ENCODE measurements around the gene BCAR1. TPM values are rescaled to one million over a fixed set of nuclear protein-coding genes. Genes with fewer than 3 reads are reported as not detected.
"Not testable (repeated sequence)": the region's sequence is repeated elsewhere in the genome, so short reads cannot be mapped to it uniquely, and the experiment has no call there.

Gene BCAR1
- polyA plus RNA-seq, 1 donor from 2014 or later: not detected

- H3K4me1 Mint-ChIP-seq: peaks cover 5 to 10% (median 7%) of the 10 kb centered on the region in 3 donors
- H3K36me3 Mint-ChIP-seq: no peaks in the 10 kb centered on the region
- H3K27me3 Mint-ChIP-seq: peaks cover 29% of the 10 kb centered on the region
- H3K9me3 Mint-ChIP-seq: no peaks in the 10 kb centered on the region
- H3K27ac Mint-ChIP-seq: no peak overlapping the region
- H3K4me3 Mint-ChIP-seq: no peak overlapping the region
Observed at GRCh38 chr16:75241955-75242354, 9.5 kb downstream of the BCAR1 start.

- H3K27me3 Mint-ChIP-seq: peaks cover 23% of the 10 kb centered on the region
- no peaks in the 10 kb centered on the region for H3K36me3 Mint-ChIP-seq
- peaks cover 5 to 10% (median 7%) of the 10 kb centered on the region in 3 donors for H3K4me1 Mint-ChIP-seq
- H3K9me3 Mint-ChIP-seq: no peaks in the 10 kb centered on the region
- H3K27ac Mint-ChIP-seq: no peak overlapping the region
- H3K4me3 Mint-ChIP-seq: no peak overlapping the region
Observed at GRCh38 chr16:75241412-75241811, 10.0 kb downstream of the BCAR1 start.

- H3K4me3 Mint-ChIP-seq, H3K4me1 Mint-ChIP-seq, H3K9me3 Mint-ChIP-seq, H3K27ac Mint-ChIP-seq, H3K36me3 Mint-ChIP-seq: not testable (repeated sequence)
- H3K27me3 Mint-ChIP-seq: peaks cover 29% of the 10 kb centered on the region
Observed at GRCh38 chr16:75240633-75241032, 10.8 kb downstream of the BCAR1 start.

- Mint-ChIP-seq H3K4me1 (peaks cover 1 to 6% (median 5%) of the 10 kb centered on the region in 3 donors), H3K27ac (no peak overlapping the region), H3K9me3 (no peaks in the 10 kb centered on the region), H3K27me3 (peaks cover 26% of the 10 kb centered on the region), H3K4me3 (no peak overlapping the region), H3K36me3 (no peaks in the 10 kb centered on the region)
Observed at GRCh38 chr16:75239542-75240122, 11.8 kb downstream of the BCAR1 start.

GRCh38 chr16:75238853-75239541 is 12.4 kb downstream of the BCAR1 start:
- Mint-ChIP-seq H3K4me3 (no peak overlapping the region), H3K36me3 (no peaks in the 10 kb centered on the region), H3K27me3 (peaks cover 25% of the 10 kb centered on the region), H3K27ac (no peak overlapping the region), H3K9me3 (no peaks in the 10 kb centered on the region), H3K4me1 (peaks cover 0 to 3% (median under 1%) of the 10 kb centered on the region in 3 donors)

- Mint-ChIP-seq H3K27ac (no peak overlapping the region), H3K4me1 (peaks cover 0 to 3% (median 2%) of the 10 kb centered on the region in 3 donors), H3K9me3 (no peaks in the 10 kb centered on the region), H3K27me3 (peaks cover 26% of the 10 kb centered on the region), H3K36me3 (no peaks in the 10 kb centered on the region), H3K4me3 (no peak overlapping the region)
Observed at GRCh38 chr16:75238132-75238852, 13.1 kb downstream of the BCAR1 start.

GRCh38 chr16:75237398-75238131 is 13.9 kb downstream of the BCAR1 start:
- H3K9me3 Mint-ChIP-seq: no peaks in the 10 kb centered on the region
- H3K27ac Mint-ChIP-seq: peak overlapping the region in 1 of 3 donors; percentile 50
- H3K36me3 Mint-ChIP-seq: no peaks in the 10 kb centered on the region
- peaks cover 0 to 3% (median 2%) of the 10 kb centered on the region in 3 donors for H3K4me1 Mint-ChIP-seq
- H3K4me3 Mint-ChIP-seq: no peak overlapping the region
- peaks cover 27% of the 10 kb centered on the region for H3K27me3 Mint-ChIP-seq

- Mint-ChIP-seq H3K27ac (peak overlapping the region in 1 of 3 donors; percentile 50), H3K4me1 (peaks cover 0 to 3% (median 2%) of the 10 kb centered on the region in 3 donors), H3K4me3 (no peak overlapping the region), H3K27me3 (peaks cover 25% of the 10 kb centered on the region), H3K36me3 (no peaks in the 10 kb centered on the region), H3K9me3 (no peaks in the 10 kb centered on the region)
Observed at GRCh38 chr16:75236736-75237397, 14.6 kb downstream of the BCAR1 start.

- H3K4me3 Mint-ChIP-seq: no peak overlapping the region
- H3K27ac Mint-ChIP-seq: no peak overlapping the region
- peaks cover 0 to 3% (median 2%) of the 10 kb centered on the region in 3 donors for H3K4me1 Mint-ChIP-seq
- H3K36me3 Mint-ChIP-seq: no peaks in the 10 kb centered on the region
- H3K27me3 Mint-ChIP-seq: peaks cover 30% of the 10 kb centered on the region
- H3K9me3 Mint-ChIP-seq: no peaks in the 10 kb centered on the region
Observed at GRCh38 chr16:75236232-75236631, 15.2 kb downstream of the BCAR1 start.

- Mint-ChIP-seq H3K9me3 (no peaks in the 10 kb centered on the region), H3K4me3 (no peak overlapping the region), H3K27ac (no peak overlapping the region), H3K27me3 (peaks cover 31% of the 10 kb centered on the region), H3K4me1 (peaks cover 0 to 3% (median 2%) of the 10 kb centered on the region in 3 donors), H3K36me3 (no peaks in the 10 kb centered on the region)
Observed at GRCh38 chr16:75235721-75236193, 15.7 kb downstream of the BCAR1 start.

GRCh38 chr16:75234856-75235696 is 16.3 kb downstream of the BCAR1 start:
- H3K9me3 Mint-ChIP-seq: no peaks in the 10 kb centered on the region
- H3K36me3 Mint-ChIP-seq: no peaks in the 10 kb centered on the region
- no peak overlapping the region for H3K4me3 Mint-ChIP-seq
- no peak overlapping the region for H3K27ac Mint-ChIP-seq
- H3K4me1 Mint-ChIP-seq: peaks cover 0 to 3% (median 2%) of the 10 kb centered on the region in 3 donors
- peaks cover 34% of the 10 kb centered on the region for H3K27me3 Mint-ChIP-seq

GRCh38 chr16:75233611-75233938 is 17.8 kb downstream of the BCAR1 start:
- Mint-ChIP-seq H3K4me3 (no peak overlapping the region), H3K27ac (peak overlapping the region in 1 of 3 donors; percentile 19), H3K27me3 (peaks cover 30% of the 10 kb centered on the region), H3K4me1 (peaks cover 0 to 2% (median 0%) of the 10 kb centered on the region in 3 donors), H3K9me3 (no peaks in the 10 kb centered on the region), H3K36me3 (no peaks in the 10 kb centered on the region)

- Mint-ChIP-seq H3K4me3 (no peak overlapping the region), H3K36me3 (no peaks in the 10 kb centered on the region), H3K9me3 (no peaks in the 10 kb centered on the region), H3K27me3 (peaks cover 32% of the 10 kb centered on the region), H3K27ac (no peak overlapping the region), H3K4me1 (peaks cover 0 to 2% (median 0%) of the 10 kb centered on the region in 3 donors)
Observed at GRCh38 chr16:75231570-75231969, 19.9 kb downstream of the BCAR1 start.

Data from IgD-negative memory B cell (primary cell).